GM12874 (cell line): ENCODE results near the gene SLC24A3.
A peak's percentile ranks its signal among the peaks of the same experiment; 100 is the strongest.

Experiments
- CTCF ChIP-seq: IDR thresholded peaks from 2 replicates; pipeline ENCODE4 v1.5.1; 2011; ENCODE audit warnings: low read depth, mild to moderate bottlenecking, control low read depth, low read length, moderate library complexity; ENCODE audit not compliant: insufficient read depth

SLC24A3 gene

GRCh38 chr20:19566226-19566945, 353.9 kb downstream of the SLC24A3 start:
- TF ChIP-seq CTCF = no peak

GRCh38 chr20:19568128-19568527, 355.7 kb downstream of the SLC24A3 start:
- no peak for TF ChIP-seq CTCF

GRCh38 chr20:19571996-19572395, 359.6 kb downstream of the SLC24A3 start:
- TF ChIP-seq CTCF = no peak

- TF ChIP-seq CTCF = no peak
These were observed 365.2 kb downstream of the SLC24A3 start for GRCh38 chr20:19577692-19578091.

- TF ChIP-seq CTCF = no peak
These were observed 370.3 kb downstream of the SLC24A3 start for GRCh38 chr20:19582782-19583181.

- peak; percentile 81 for TF ChIP-seq CTCF
These were observed 371.2 kb downstream of the SLC24A3 start for GRCh38 chr20:19583532-19584175.

- TF ChIP-seq CTCF = no peak
These were observed 375.8 kb downstream of the SLC24A3 start for GRCh38 chr20:19588241-19588640.
